GM21786 (cell line): Measurements from ENCODE around the gene ABCC10.
"Not testable (repeated sequence)": the region's sequence is repeated elsewhere in the genome, so short reads cannot be mapped to it uniquely, and the experiment has no call there.

Source experiments
- ATAC-seq: cut with Tn5 transposase; IDR thresholded peaks from one replicate; pipeline ENCODE4 v1.9.1; 2021; ENCODE audit not compliant: unreplicated experiment

Gene ABCC10

DNA sequence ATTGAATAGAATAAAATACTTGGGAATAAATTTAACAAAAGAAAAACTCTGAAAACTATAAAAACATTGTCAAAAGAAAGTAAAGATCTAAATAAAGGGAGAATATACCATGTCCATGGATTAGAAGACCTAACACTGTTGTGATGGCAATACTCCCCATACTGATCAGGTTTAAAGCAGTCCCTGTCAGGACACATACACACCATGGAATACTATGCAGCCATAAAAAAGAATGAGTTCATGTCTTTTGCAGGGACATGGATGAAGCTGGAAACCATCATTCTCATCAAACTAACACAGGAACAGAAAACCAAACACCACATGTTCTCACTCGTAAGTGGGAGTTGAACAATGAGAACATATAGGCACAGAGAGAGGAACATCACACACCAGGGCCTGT, 16.6 kb upstream of the ABCC10 start:
- ATAC-seq = not testable (repeated sequence)

GRCh38 chr6:43412541-43412940, 14.8 kb upstream of the ABCC10 start:
- no peak for ATAC-seq

DNA sequence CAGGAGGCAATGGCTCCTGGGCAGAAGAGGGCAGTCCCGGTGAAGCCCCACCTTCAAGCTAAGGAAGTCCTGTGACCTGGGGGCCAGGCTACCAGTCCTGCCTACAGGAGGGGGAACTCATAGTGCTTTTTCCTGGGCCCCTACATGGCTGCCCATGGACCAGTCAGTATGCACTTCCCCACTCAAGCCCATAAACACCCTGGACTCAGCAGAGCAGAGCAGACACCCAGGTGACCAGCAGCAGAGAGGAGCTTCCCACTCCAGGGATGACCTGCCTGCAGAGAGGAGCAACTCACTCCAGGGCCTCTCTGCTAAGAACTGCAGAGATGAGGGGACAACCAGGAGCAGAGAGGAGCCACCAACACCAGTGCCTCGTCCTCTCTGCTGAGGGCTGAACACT, 14.3 kb upstream of the ABCC10 start:
- no peak for ATAC-seq

- ATAC-seq = not testable (repeated sequence)
These were observed 12.1 kb upstream of the ABCC10 start for GRCh38 chr6:43415275-43415674.

DNA sequence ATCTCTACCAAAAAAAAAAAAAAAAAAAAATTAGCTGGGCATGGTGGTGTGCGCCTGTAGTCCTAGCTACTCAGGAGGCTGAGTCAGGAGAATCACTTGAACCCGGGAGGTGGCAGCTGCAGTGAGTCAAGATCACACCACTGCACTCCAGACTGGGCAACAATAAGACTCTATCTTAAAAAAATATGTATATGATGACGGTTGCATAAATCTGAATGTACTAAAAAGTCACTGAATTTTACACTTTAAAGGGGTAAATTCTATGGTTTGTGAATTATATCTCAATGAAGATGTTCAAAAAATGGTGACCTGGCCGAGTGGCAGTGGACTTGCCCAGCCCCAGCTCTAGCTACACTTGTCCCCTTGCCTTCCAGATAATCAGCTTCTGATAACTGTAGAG, 10.4 kb upstream of the ABCC10 start:
- ATAC-seq = no peak

- no peak for ATAC-seq
These were observed 7.2 kb upstream of the ABCC10 start for GRCh38 chr6:43420012-43420709.

DNA sequence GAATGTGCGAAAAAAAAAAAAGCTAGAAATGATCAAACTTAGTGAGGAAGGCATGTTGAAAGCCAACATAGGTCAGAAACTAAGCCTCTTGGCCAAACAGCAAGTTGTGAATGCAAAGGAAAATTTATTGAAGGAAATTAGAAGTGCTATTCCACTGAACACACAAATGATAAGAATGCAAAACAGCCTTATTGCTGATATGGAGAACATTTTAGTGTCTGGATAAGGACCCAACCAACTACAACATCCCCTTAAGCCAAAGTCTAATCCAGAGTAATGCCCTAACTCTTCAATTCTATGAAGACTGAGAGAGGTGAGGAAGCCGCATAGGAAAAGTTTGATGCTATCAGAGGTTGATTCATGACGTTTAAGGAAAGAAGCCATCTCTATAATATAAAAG, 5.5 kb upstream of the ABCC10 start:
- ATAC-seq = no peak

DNA sequence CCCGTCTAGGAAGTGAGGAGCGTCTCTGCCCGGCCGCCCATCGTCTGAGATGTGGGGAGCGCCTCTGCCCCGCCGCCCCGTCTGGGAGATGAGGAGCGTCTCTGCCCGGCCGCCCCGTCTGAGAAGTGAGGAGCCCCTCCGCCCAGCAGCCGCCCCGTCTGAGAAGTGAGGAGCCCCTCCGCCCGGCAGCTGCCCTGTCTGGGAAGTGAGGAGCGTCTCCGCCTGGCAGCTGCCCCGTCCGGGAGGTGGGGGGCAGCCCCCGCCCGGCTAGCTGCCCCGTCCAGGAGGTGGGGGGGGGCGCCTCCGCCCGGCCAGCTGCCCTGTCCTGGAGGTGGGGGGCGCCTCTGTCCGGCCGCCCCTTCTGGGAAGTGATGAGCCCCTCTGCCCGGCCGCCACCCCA, 2.3 kb upstream of the ABCC10 start:
- ATAC-seq = not testable (repeated sequence)

GRCh38 chr6:43426928-43427405, 374 bp upstream of the ABCC10 start:
- no peak for ATAC-seq

DNA sequence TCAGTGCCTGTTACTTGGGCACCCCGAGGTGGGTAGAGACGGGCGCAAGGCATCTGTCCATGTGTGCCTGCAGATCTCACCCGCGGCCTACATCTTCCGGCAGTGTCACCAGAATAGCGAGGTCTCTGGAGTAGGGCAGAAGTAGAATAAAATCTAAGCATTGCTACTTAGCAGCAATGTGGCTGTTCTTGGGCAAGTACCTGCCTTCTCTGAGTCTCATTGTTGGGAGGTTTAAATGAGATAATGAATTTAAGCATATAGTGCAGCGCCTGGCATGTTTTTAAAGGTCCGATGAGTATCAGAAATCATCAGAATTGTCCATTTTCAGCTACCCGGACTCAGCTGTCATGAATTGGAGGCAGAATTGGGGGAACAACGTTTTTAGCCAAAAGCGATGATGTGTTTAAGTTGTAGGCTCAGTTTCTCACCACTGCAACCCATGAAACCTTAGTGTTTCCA, 800 bp downstream of the ABCC10 start:
- no peak for ATAC-seq

- no peak for ATAC-seq
These were observed 1.5 kb downstream of the ABCC10 start for GRCh38 chr6:43428874-43429273.

DNA sequence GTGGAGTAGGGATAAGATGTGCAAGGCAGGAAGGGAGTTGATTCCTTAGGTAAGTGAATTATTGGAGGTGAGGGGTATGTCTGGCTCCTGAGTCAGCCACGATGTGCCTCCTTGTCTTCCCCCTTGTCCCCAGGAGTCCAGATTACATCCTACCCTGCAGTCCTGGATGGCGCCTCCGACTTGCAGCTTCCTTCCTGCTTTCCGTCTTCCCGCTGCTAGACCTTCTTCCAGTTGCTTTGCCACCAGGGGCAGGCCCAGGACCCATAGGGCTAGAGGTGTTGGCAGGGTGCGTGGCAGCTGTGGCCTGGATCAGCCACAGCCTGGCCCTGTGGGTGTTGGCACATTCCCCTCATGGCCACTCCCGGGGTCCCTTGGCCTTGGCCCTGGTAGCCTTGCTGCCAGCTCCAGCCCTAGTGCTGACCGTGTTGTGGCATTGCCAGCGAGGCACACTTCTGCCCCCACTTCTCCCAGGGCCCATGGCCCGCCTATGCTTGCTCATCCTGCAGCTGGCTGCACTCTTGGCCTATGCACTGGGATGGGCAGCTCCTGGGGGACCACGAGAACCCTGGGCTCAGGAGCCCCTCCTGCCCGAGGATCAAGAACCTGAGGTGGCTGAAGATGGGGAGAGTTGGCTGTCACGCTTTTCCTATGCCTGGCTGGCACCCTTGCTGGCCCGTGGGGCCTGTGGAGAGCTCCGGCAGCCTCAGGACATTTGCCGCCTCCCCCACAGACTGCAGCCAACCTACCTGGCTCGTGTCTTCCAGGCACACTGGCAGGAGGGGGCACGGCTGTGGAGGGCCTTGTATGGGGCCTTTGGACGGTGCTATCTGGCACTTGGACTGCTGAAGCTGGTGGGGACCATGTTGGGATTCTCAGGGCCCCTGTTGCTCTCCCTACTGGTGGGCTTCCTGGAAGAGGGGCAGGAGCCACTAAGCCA, 4.9 kb downstream of the ABCC10 start:
- no peak for ATAC-seq

DNA sequence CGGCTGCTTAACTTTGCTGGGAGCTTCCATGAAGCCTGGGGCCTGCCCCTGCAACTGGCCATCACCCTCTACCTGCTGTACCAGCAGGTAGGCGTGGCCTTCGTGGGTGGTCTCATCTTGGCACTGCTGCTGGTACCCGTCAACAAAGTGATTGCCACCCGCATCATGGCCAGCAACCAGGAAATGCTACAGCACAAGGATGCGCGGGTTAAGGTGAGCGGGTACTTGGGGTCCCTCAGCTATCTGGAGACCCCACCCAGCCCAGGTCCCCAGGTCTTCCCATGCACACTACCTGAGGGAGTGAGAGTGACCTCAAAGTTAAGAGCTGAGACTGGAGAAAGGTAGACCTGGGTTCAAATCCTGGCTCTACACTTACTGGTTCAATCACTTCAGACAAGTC, 5.8 kb downstream of the ABCC10 start:
- ATAC-seq = no peak

DNA sequence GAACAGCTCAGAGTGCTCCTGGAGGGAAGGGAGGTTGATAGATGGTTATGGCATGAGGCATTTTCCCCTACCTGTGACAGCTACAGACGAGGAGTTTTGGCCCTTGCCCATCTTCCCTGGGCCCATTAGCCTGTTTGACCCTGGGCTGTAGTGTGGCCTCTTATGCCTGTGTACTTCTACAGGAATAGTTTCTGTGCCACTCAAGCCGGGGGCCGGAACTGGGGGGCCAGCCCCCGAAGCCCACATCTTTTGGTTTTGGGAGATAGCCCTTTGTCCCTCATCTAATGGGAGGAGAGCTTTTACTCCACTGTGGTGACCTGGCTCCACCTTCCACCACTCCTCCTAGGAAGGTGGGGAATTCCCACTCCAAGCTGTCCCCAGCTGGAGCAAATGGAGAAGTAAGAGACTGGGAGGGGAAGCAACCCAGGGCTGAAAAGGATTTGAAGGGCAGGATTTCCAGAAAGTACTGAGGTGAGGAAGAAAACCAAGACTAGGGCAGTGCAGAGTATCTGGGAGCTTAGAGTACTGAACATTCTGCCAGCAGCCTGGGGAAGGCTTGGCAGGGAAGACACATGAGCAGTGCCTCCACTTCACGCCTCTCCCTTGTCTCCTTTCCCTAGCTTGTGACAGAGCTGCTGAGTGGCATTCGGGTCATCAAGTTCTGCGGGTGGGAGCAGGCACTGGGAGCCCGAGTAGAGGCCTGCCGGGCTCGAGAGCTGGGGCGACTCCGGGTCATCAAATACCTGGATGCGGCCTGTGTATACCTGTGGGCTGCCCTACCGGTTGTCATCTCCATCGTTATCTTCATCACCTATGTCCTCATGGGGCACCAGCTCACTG, 6.9 kb downstream of the ABCC10 start:
- ATAC-seq = no peak

GRCh38 chr6:43434943-43435342, 7.6 kb downstream of the ABCC10 start:
- ATAC-seq = no peak

DNA sequence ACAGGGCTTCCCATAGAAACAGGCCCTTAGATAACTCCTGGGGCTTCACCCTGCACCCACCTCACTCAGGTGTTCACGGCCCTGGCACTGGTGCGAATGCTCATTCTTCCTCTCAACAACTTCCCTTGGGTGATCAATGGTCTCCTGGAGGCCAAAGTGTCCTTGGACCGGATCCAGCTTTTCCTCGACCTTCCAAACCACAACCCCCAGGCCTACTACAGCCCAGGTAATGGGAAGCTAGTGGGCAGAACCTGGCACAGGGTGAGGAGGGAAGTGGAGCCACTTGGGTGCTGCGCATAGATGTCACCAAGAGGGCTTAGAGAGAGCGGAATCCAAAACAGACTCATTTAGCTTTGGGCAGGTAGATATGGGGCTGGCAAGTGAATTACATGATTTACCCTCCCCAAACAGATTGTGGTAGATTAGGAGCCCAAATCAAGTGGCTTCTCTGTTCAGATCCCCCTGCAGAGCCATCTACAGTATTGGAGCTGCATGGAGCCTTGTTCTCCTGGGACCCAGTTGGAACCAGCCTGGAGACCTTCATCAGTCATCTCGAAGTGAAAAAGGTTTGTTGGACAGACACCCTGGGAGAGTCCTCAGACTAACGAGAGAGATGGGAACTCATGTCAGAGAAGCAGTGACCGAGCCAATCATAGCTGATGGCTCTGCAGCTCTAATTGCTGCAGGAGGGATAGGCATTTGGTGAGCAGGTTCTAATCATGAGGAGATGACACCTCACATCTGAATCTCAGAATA, 8.5 kb downstream of the ABCC10 start:
- ATAC-seq = no peak

DNA sequence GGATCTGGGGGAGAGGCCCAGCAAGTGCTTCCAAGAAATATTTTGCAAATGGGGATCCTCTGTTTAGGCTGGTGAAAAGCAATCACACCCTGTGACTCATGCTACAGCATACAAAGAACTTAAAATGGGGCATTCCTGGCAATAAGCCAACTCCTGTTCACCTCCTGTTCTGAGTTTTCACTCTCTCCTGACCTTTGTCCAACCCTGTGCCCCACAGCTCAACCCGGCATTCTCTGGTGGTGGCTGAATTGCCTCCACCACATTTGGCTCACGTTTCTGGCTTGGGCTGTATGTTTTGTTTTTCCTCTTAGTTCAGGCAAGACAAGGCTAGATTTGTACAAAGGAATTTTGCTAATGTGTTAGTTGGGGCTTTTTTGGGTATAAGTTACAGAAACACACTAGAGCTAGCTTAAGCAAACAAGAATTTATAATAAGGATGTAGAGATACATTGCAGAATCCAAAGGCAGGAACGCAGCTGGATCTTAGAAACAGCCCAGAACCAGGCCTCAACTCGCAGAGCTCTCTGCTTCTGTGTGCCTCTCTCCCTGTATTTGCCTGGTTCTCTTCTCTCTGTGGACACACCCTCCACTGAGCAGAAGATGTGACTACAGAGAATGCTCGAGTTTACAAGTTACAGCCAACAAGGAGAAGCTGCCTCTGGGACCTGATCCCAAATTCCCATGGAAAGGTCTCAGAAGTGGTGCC, 9.4 kb downstream of the ABCC10 start:
- ATAC-seq = no peak

- no peak for ATAC-seq
These were observed 10.4 kb downstream of the ABCC10 start for GRCh38 chr6:43437700-43438099.

DNA sequence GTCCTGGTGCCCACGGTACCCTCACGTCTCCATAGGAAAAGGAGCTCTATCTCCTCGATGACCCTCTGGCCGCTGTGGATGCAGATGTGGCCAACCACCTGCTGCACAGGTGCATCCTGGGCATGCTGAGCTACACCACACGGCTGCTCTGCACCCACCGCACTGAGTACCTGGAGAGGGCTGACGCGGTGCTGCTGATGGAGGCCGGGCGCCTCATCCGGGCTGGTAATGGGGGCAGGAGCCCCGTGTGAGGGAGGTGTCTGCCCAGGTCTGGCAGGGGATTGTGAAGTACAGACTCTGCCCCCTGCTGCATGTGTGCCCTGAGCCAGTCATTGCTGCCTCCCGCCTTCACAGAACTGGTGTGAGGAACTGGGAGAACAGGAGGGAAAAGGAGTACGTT, 15.6 kb downstream of the ABCC10 start:
- ATAC-seq = no peak

GRCh38 chr6:43444036-43444435, 16.7 kb downstream of the ABCC10 start:
- no peak for ATAC-seq
